NCI-H2196 (cell line): Measurements from ENCODE around the gene DCAF5.
A peak's percentile ranks its signal among the peaks of the same experiment; 100 is the strongest.
"Not testable (repeated sequence)": the region's sequence is repeated elsewhere in the genome, so short reads cannot be mapped to it uniquely, and the experiment has no call there.

Experiments used
- DNase-seq: peaks from one replicate; lab custom pipeline; 2025; ENCODE audit not compliant: unreplicated experiment; lab: John Stamatoyannopoulos, UW

The DCAF5 gene

GRCh38 chr14:69152902-69153151 is at the start of gene DCAF5:
TSS of gene DCAF5 (minus strand) at chr14:69153119. CDS start at chr14:69152978, 141 bp downstream.
- no peak for DNase-seq

- DNase-seq, result no peak
Measured at GRCh38 chr14:69199786-69200185, 46.9 kb upstream of the DCAF5 start.

- no peak for DNase-seq
Measured at GRCh38 chr14:69193721-69194120, 40.8 kb upstream of the DCAF5 start.

- peak; percentile 94 for DNase-seq
Measured at GRCh38 chr14:69191340-69192111, 38.6 kb upstream of the DCAF5 start, which contains the start of gene EXD2. TSS of gene EXD2 (plus strand) at chr14:69191498. CDS start at chr14:69209471, 17,973 bp downstream.

- DNase-seq, result no peak
Measured at GRCh38 chr14:69190191-69190590, 37.3 kb upstream of the DCAF5 start.

GRCh38 chr14:69183735-69184134 is 30.8 kb upstream of the DCAF5 start:
- no peak for DNase-seq

GRCh38 chr14:69182580-69182979 is 29.7 kb upstream of the DCAF5 start:
- DNase-seq, result not testable (repeated sequence)

GRCh38 chr14:69181491-69181890 is 28.6 kb upstream of the DCAF5 start:
- no peak for DNase-seq

- DNase-seq, result no peak
Measured at GRCh38 chr14:69175130-69175529, 22.2 kb upstream of the DCAF5 start.

- no peak for DNase-seq
Measured at GRCh38 chr14:69171569-69171968, 18.6 kb upstream of the DCAF5 start.

- DNase-seq, result no peak
Measured at GRCh38 chr14:69170839-69171238, 17.9 kb upstream of the DCAF5 start.

GRCh38 chr14:69165787-69166186 is 12.9 kb upstream of the DCAF5 start:
- not testable (repeated sequence) for DNase-seq

GRCh38 chr14:69161590-69161989 is 8.7 kb upstream of the DCAF5 start:
- no peak for DNase-seq

- DNase-seq, result no peak
Measured at GRCh38 chr14:69156224-69156623, 3.3 kb upstream of the DCAF5 start.

- no peak for DNase-seq
Measured at GRCh38 chr14:69154779-69155178, 1.9 kb upstream of the DCAF5 start.

- DNase-seq, result peak; percentile 28
Measured at GRCh38 chr14:69153873-69154270, 953 bp upstream of the DCAF5 start.

- peak; percentile 93 for DNase-seq
Measured at GRCh38 chr14:69153152-69153872, 393 bp upstream of the DCAF5 start.

GRCh38 chr14:69152181-69152901 is 578 bp downstream of the DCAF5 start:
- peak; percentile 47 for DNase-seq

GRCh38 chr14:69151458-69152180 is 1.3 kb downstream of the DCAF5 start:
- DNase-seq, result peak; percentile 65

- no peak for DNase-seq
Measured at GRCh38 chr14:69149461-69150244, 3.3 kb downstream of the DCAF5 start.
